ENCODE measurements around the gene STARD3.

GRCh38 chr17:39612291-39612894, 24.6 kb upstream of the STARD3 start:
- no peak for TF ChIP-seq CTCF (IDR thresholded peaks at IDR 0.05; ENCODE audit: insufficient read depth, low read depth, low read length)
- no peak for TF ChIP-seq EZH2 (IDR thresholded peaks at IDR 0.05; ENCODE audit: insufficient read depth, low read length)
